ENCODE results near the gene EFNA4. TPM values are rescaled to one million over a fixed set of nuclear protein-coding genes. Genes with fewer than 3 reads are reported as not detected.

EFNA4 gene
- total and polyA plus RNA-seq, 9 of the 15 experiments (the other 6 are each of a cell fraction or from before 2014, with no cell fraction given), result 0.68 to 7.4 (median 6.1) TPM

DNA sequence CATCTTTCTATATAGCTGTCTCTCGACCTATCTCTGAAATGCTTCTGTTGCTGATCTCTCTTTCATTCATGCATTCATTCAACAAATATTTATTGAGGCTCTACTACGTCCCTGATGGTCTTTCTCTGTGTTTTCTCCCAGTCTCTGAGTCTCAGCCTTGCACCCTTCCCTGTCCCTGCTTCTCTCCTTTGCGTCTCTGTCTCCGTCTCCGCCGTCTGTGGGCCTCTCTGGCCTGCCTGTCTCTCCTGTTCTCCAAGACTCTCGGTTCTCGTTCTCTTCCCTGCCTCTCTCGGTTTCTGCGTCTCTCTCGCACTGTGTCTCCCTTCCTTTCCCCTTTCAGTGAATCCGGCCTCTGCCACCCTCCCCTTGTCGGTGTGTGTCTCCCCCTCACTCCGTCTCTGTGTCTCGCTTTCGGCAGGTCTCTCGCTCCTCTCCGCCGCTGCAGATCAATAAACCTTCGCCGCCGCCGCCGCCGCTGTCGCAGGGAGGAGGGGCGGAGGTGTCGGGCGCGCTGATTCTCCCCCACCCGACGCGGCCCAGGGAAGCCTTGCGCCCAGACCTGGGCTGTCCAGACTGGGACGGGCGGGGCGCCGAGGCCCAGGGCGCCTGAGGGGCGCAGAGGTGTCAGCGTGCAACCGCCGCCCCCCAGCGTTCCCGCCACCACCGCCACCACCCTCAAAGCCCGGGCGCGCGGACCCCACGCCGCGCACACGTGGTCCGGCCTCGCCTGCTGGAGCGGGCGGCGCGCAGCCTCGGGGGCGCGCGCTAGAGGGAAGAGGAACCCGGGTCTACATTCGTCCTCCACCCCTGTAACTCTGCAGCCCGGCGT lies 18.1 kb downstream of the EFNA4 start (continued):
- TF ChIP-seq, protein P1, sequence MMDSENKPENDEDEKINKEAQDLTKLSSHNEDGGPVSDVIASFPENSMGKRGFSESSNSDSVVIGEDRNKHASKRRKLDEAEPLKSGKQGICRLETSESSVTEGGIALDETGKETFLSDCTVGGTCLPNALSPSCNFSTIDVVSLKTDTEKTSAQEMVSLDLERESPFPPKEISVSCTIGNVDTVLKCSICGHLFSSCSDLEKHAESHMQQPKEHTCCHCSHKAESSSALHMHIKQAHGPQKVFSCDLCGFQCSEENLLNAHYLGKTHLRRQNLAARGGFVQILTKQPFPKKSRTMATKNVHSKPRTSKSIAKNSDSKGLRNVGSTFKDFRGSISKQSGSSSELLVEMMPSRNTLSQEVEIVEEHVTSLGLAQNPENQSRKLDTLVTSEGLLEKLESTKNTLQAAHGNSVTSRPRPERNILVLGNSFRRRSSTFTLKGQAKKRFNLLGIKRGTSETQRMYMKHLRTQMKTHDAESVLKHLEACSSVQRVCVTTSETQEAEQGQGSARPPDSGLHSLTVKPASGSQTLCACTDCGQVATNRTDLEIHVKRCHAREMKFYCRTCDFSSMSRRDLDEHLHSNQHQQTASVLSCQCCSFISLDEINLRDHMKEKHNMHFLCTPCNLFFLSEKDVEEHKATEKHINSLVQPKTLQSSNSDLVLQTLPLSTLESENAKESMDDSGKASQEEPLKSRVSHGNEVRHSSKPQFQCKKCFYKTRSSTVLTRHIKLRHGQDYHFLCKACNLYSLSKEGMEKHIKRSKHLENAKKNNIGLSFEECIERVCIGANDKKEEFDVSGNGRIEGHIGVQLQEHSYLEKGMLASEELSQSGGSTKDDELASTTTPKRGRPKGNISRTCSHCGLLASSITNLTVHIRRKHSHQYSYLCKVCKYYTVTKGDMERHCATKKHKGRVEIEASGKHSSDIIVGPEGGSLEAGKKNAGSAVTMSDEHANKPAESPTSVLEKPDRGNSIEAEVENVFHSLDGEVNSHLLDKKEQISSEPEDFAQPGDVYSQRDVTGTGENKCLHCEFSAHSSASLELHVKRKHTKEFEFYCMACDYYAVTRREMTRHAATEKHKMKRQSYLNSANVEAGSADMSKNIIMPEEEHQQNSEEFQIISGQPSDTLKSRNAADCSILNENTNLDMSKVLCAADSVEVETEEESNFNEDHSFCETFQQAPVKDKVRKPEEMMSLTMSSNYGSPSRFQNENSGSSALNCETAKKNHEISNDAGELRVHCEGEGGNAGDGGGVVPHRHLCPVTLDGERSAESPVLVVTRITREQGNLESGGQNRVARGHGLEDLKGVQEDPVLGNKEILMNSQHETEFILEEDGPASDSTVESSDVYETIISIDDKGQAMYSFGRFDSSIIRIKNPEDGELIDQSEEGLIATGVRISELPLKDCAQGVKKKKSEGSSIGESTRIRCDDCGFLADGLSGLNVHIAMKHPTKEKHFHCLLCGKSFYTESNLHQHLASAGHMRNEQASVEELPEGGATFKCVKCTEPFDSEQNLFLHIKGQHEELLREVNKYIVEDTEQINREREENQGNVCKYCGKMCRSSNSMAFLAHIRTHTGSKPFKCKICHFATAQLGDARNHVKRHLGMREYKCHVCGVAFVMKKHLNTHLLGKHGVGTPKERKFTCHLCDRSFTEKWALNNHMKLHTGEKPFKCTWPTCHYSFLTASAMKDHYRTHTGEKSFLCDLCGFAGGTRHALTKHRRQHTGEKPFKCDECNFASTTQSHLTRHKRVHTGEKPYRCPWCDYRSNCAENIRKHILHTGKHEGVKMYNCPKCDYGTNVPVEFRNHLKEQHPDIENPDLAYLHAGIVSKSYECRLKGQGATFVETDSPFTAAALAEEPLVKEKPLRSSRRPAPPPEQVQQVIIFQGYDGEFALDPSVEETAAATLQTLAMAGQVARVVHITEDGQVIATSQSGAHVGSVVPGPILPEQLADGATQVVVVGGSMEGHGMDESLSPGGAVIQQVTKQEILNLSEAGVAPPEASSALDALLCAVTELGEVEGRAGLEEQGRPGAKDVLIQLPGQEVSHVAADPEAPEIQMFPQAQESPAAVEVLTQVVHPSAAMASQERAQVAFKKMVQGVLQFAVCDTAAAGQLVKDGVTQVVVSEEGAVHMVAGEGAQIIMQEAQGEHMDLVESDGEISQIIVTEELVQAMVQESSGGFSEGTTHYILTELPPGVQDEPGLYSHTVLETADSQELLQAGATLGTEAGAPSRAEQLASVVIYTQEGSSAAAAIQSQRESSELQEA (IDR thresholded peaks at IDR 0.05; ENCODE audit: low read depth), result 0 out of 2 replicates have a peak, but pooled peaks have one; percentile 21
- TF ChIP-seq, protein P2, sequence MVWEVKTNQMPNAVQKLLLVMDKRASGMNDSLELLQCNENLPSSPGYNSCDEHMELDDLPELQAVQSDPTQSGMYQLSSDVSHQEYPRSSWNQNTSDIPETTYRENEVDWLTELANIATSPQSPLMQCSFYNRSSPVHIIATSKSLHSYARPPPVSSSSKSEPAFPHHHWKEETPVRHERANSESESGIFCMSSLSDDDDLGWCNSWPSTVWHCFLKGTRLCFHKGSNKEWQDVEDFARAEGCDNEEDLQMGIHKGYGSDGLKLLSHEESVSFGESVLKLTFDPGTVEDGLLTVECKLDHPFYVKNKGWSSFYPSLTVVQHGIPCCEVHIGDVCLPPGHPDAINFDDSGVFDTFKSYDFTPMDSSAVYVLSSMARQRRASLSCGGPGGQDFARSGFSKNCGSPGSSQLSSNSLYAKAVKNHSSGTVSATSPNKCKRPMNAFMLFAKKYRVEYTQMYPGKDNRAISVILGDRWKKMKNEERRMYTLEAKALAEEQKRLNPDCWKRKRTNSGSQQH (CRISPR knock-in tag; IDR thresholded peaks at IDR 0.05), result 0 out of 2 replicates have a peak, but pooled peaks have one; percentile 28
- no peak for TF ChIP-seq RBM14 (IDR thresholded peaks at IDR 0.05; ENCODE audit: borderline replicate concordance, insufficient read depth, low read depth, low read length)
- TF ChIP-seq, protein P3, sequence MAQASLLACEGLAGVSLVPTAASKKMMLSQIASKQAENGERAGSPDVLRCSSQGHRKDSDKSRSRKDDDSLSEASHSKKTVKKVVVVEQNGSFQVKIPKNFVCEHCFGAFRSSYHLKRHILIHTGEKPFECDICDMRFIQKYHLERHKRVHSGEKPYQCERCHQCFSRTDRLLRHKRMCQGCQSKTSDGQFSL (CRISPR knock-in tag; IDR thresholded peaks at IDR 0.05), result 0 out of 2 replicates have a peak, but pooled peaks have one; percentile 16
- TF ChIP-seq, protein P3 (tag; IDR thresholded peaks at IDR 0.05), result no peak
- TF ChIP-seq, protein P4, sequence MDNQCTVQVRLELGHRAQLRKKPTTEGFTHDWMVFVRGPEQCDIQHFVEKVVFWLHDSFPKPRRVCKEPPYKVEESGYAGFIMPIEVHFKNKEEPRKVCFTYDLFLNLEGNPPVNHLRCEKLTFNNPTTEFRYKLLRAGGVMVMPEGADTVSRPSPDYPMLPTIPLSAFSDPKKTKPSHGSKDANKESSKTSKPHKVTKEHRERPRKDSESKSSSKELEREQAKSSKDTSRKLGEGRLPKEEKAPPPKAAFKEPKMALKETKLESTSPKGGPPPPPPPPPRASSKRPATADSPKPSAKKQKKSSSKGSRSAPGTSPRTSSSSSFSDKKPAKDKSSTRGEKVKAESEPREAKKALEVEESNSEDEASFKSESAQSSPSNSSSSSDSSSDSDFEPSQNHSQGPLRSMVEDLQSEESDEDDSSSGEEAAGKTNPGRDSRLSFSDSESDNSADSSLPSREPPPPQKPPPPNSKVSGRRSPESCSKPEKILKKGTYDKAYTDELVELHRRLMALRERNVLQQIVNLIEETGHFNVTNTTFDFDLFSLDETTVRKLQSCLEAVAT (IDR thresholded peaks at IDR 0.05), result peak; percentile 14 to 29; a peak in 1 of 4 replicates
- TF ChIP-seq NONO (IDR thresholded peaks at IDR 0.05; ENCODE audit: low read depth in 2 of 2, low read length in 1 of 2), result no peak
- TF ChIP-seq NR3C1 (CRISPR knock-in tag; IDR thresholded peaks at IDR 0.05), result peak; percentile 34; the same call in 1 of the 2 replicates
- TF ChIP-seq HEY1 (CRISPR knock-in tag; IDR thresholded peaks at IDR 0.05; ENCODE audit: borderline replicate concordance), result no peak
- TF ChIP-seq ZNF3 (CRISPR knock-in tag; IDR thresholded peaks at IDR 0.05), result no peak
- TF ChIP-seq, protein P5, sequence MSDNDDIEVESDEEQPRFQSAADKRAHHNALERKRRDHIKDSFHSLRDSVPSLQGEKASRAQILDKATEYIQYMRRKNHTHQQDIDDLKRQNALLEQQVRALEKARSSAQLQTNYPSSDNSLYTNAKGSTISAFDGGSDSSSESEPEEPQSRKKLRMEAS (CRISPR knock-in tag; IDR thresholded peaks at IDR 0.05), result peak; percentile 26; the same call in 1 of the 2 replicates
- peak; percentile 34 for TF ChIP-seq PHF20 (IDR thresholded peaks at IDR 0.05; ENCODE audit: partially characterized antibody)
- no peak for TF ChIP-seq ZNF695 (CRISPR knock-in tag; IDR thresholded peaks at IDR 0.05)

Measured in K562 (cell line).